ENCODE data around the gene RGCC.
A peak's percentile ranks its signal among the peaks of the same experiment; 100 is the strongest.
"Not testable (repeated sequence)": the region's sequence is repeated elsewhere in the genome, so short reads cannot be mapped to it uniquely, and the experiment has no call there.

RGCC gene

GRCh38 chr13:41492432-41493260, 35.3 kb downstream of the RGCC start:
- no peak for DNase-seq

DNA sequence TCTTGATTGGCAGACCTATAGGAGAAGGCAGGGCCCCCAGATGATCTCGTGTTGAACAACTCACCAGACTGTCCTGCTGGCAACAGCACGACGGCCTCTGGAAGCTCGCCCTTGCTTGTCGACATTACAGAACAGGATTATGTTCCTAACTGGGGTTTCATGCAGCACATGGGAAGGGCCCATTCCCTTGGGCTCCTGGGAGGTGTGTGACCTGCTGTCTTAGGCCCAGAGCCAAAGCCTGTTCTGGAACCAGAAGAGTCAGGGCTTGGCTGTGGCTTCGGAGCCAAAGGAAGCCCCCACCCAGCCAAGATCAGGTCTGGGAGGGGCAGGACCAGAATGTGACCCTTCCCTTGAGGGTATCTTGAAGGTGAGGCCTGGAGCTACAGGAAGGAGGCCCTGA, 36.9 kb downstream of the RGCC start:
- DNase-seq: no peak

DNA sequence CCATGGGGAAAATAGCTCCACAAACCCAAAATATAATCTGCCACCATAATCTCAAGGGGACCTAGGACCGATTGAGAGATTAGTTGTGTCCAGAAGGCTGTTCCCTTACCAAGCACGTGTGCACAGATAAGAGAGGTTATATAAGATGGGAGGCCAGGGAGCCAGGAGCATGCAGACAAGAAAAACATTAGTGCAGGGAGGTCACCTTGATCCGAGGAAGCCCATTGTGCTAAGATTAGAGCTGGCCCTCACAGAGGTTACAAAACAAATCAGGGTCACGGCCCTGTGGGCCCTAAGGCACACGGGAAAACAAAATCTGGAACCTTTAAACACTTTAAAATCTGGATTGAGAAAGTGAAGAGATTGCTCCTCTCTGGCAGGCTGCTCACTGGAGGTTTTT, 37.7 kb downstream of the RGCC start:
- DNase-seq: no peak

- DNase-seq: peak; percentile 54
These were observed 39.3 kb downstream of the RGCC start for GRCh38 chr13:41496420-41497234.

DNA sequence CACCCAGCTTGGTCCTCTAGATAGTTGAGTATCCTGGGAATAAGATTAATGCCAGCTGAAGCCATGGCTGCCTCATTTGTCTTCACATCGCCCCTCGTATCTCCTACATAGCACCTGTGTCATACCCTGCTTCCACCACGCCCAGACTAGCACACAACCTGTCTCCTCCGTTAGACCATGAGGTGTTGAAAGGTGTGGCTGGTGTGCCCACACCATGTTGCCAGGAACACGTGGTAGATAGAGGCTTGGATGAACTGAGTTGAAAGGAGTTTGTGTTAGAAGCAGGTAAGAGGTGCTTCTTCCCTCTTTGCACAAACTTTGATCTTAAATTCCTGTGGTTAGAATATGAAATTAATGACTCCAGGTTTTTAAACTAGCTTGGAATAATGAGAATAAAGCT, 40.1 kb downstream of the RGCC start:
- DNase-seq: peak; percentile 50

DNA sequence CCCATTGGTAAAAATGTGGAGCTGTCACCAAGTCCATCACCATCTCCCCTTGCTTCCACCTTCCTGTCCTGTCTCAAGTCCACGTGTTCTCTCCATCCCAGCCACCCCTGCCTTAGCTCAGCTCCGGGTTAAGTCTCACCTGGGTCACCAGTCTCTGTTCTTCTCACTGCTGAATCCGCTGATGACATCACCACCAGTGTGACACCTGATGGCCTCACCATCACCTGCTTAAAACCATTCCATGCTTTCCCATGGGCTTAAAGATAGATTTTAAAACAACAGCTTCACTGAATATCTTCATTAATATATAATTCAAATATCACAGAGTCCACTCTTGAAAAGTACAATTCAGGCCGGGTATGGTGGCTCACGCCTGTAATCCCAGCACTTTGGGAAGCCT, 42.1 kb downstream of the RGCC start:
- no peak for DNase-seq

- no peak for DNase-seq
These were observed 43.2 kb downstream of the RGCC start for GRCh38 chr13:41500511-41500910.

GRCh38 chr13:41501281-41501680, 43.9 kb downstream of the RGCC start:
- no peak for DNase-seq

GRCh38 chr13:41502031-41502430, 44.7 kb downstream of the RGCC start:
- no peak for DNase-seq

GRCh38 chr13:41502673-41503072, 45.3 kb downstream of the RGCC start:
- no peak for DNase-seq

DNA sequence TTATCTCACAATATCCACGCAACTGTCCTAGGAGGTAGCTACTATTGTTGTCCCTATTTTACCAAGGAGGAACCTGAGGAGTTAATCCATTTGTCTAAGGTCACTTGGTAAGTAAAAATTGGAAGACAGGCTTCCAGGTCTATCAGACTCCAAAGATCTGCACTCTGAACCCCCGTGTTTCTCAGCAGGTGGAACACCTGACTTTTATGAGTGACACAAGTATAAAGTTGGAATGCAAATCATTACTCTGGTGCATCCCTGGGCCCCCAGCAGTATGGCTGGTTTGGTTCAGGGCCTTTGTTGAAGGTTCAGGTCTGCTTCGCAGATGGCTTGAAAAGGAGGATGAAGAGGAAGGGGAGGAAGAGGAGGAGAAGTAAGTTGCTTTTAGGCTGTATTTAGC, 46.0 kb downstream of the RGCC start:
- DNase-seq: no peak

GRCh38 chr13:41504657-41505056, 47.3 kb downstream of the RGCC start:
- DNase-seq: not testable (repeated sequence)

DNA sequence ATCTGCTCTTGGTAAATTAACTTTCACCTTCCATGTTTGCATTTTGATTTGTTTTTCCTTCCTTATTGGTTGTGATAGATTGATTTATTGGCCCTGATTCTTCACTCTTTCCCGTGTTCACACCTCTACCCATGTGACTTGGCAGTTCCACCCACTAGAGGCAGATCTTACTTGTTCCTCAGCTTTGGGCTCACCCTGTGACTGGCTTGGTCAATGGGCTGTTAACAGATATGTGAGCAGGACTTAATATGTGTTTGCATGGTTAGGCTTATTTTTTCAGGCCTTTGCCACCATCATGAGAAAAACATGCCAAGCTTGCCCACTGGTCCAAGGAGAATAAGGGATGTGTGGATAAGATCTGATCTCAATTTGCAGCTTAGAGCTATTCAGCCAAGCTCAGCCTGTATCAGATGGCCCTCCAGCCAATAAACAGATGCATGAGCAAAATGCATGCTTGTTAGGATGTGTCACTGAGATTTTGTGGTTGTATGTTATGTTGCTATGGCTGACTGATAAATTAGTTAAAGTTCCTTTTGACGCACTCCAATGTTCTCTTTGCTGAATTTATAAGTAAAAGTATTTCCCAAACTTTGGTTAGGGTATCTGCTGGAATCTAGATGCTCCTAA, 48.0 kb downstream of the RGCC start:
- DNase-seq: no peak

- DNase-seq: no peak
These were observed 49.0 kb downstream of the RGCC start for GRCh38 chr13:41506312-41506711.

GRCh38 chr13:41509971-41510370, 52.6 kb downstream of the RGCC start:
- no peak for DNase-seq

GRCh38 chr13:41511827-41512226, 54.5 kb downstream of the RGCC start:
- DNase-seq: no peak

DNA sequence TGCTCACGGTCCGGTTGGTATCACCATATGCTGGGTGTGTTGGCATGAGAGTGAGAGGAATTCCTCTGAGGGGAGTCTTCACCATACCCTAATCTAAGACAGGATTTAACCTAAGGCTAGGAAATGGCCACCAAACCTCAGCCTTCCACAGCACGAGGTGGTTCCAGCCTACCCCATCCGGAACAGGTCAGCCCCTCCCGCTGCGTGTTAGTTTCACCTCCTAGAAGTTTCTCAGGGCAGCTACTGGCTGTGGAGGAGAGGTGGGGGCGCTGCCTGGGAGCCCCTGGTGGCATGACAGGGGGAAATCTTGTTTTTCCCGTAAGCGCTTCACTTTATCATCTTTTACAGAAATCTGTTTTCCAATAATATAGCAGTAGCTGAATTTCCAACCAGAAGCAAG, 55.1 kb downstream of the RGCC start:
- DNase-seq: no peak

- DNase-seq: no peak
These were observed 56.2 kb downstream of the RGCC start for GRCh38 chr13:41513600-41513999.

- no peak for DNase-seq
These were observed 57.6 kb downstream of the RGCC start for GRCh38 chr13:41514853-41515395.

- DNase-seq: no peak
These were observed 58.3 kb downstream of the RGCC start for GRCh38 chr13:41515491-41516139.

DNA sequence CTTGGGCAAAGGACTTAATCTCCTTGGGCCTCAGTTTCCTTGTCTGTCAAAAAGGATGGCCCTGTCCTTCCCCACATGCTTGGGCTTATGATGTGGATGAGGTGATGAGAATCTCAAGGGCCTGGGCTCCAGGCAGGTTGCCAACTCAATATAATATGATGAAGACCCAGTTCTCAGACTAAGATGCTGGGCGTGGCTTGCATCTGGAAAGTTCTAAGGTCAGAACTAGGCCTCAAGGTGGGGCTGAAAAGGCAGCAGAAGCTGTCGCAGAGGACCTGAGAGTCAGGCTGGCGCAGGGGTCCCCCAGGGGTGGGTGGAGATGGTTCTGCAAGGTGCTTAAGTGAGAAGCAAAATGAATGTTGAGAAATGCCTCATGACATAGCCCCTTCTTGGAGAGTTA, 58.8 kb downstream of the RGCC start:
- no peak for DNase-seq

- no peak for DNase-seq
These were observed 59.4 kb downstream of the RGCC start for GRCh38 chr13:41516760-41517159.

Data from activated CD8-positive, alpha-beta memory T cell treated with anti-CD3 and anti-CD28 coated beads for 24 hours (primary cell).